ENCODE data around the gene ZNF324.
"Not testable (repeated sequence)": the region's sequence is repeated elsewhere in the genome, so short reads cannot be mapped to it uniquely, and the experiment has no call there.

The ZNF324 gene

GRCh38 chr19:58466760-58467589, at the start of gene ZNF324:
ZNF324 (plus strand) TSS chr19:58467080; CDS start chr19:58469186, 2,106 bp downstream.
- DNase-seq = peak; percentile 75

- DNase-seq = no peak
These were observed 38.3 kb upstream of the ZNF324 start for GRCh38 chr19:58428617-58429016.

- no peak for DNase-seq
These were observed 37.1 kb upstream of the ZNF324 start for GRCh38 chr19:58429745-58430144.

- DNase-seq = no peak
These were observed 32.7 kb upstream of the ZNF324 start for GRCh38 chr19:58434217-58434616.

GRCh38 chr19:58439576-58440554, 27.0 kb upstream of the ZNF324 start, which contains the start of gene ZNF132:
ZNF132 (minus strand) TSS chr19:58440153; CDS start chr19:58439821, 332 bp downstream.
- peak; percentile 93 for DNase-seq

- no peak for DNase-seq
These were observed 26.3 kb upstream of the ZNF324 start for GRCh38 chr19:58440556-58440955.

- not testable (repeated sequence) for DNase-seq
These were observed 23.9 kb upstream of the ZNF324 start for GRCh38 chr19:58442986-58443385.

GRCh38 chr19:58448860-58449259, 18.0 kb upstream of the ZNF324 start:
- not testable (repeated sequence) for DNase-seq

- not testable (repeated sequence) for DNase-seq
These were observed 16.9 kb upstream of the ZNF324 start for GRCh38 chr19:58449980-58450379.

- no peak for DNase-seq
These were observed 16.0 kb upstream of the ZNF324 start for GRCh38 chr19:58450856-58451357.

- DNase-seq = peak; percentile 76
These were observed 15.3 kb upstream of the ZNF324 start, which contains the start of gene ZNF324B for GRCh38 chr19:58451358-58452101. ZNF324B (plus strand) TSS chr19:58451622; CDS start chr19:58453702, 2,080 bp downstream.

GRCh38 chr19:58453743-58454142, 13.1 kb upstream of the ZNF324 start:
- DNase-seq = no peak

- no peak for DNase-seq
These were observed 11.6 kb upstream of the ZNF324 start for GRCh38 chr19:58455306-58455705.

- no peak for DNase-seq
These were observed 10.8 kb upstream of the ZNF324 start for GRCh38 chr19:58456111-58456510.

- DNase-seq = no peak
These were observed 6.8 kb upstream of the ZNF324 start for GRCh38 chr19:58460039-58460438.

GRCh38 chr19:58466089-58466759, 656 bp upstream of the ZNF324 start:
- DNase-seq = no peak

GRCh38 chr19:58468216-58468839, 1.4 kb downstream of the ZNF324 start:
- no peak for DNase-seq

GRCh38 chr19:58469241-58470013, 2.5 kb downstream of the ZNF324 start:
- no peak for DNase-seq

GRCh38 chr19:58470837-58471543, 4.1 kb downstream of the ZNF324 start:
- DNase-seq = not testable (repeated sequence)

- no peak for DNase-seq
These were observed 4.9 kb downstream of the ZNF324 start for GRCh38 chr19:58471736-58472135.

Measured in NCI-H2081 treated with DMSO at 0.1 percent for 48 hours (cell line).